ENCODE results near the gene SH2D6.
"Not testable (repeated sequence)": the region's sequence is repeated elsewhere in the genome, so short reads cannot be mapped to it uniquely, and the experiment has no call there.

SH2D6 gene

DNA sequence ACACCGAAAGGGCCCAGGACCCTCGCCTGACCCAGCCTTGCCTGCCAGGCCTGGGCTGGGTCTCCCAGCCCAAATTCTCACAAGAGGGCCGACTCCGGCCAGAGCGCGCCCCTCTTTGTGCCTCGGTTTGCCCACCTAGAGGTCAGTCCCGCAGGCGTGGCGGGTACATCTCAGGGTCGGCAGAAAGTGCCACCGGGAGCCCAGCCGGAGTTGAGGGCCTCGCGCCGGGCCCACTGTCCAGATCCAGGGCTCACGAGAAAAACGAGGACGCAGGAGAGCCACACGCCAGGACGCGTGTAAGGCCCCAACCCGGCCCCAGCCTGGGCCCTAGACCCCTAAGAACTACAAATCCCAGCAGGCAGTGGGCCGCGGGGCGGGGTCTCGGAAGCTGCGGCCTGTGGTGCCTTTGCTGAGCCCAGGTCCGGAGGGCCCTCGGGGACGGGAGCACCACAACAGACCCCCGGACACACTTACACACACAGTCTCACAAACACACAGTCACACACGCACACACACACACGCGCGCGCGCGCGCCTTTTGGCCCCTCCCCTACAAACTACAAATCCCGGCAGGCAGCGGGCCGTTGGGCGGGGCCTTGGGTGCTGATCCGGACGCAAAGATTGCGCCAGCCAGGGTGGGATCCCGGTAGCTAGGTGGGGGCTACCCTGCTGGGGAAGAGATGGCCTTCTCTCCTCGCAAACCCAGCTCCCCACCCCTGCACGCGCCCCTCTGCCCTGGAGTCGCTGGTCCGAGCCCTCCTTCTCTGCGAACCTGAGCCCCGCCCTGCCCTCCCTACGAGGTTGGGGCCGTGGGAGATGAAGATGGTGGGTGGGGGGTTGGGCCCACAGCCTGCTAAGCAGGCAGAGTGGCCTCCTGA lies at the start of gene SH2D6:
Gene SH2D6 (plus strand): TSS at position 583 of the 877 bp plus-strand sequence. CDS start 10,752 bp downstream, outside the sequence.
- peak; percentile 65 for DNase-seq

- DNase-seq, result no peak
These were observed 49.6 kb upstream of the SH2D6 start for GRCh38 chr2:85368921-85369320.

GRCh38 chr2:85369500-85369899 lies 49.0 kb upstream of the SH2D6 start:
- peak; percentile 41 for DNase-seq

- no peak for DNase-seq
These were observed 47.5 kb upstream of the SH2D6 start for GRCh38 chr2:85371045-85371444.

DNA sequence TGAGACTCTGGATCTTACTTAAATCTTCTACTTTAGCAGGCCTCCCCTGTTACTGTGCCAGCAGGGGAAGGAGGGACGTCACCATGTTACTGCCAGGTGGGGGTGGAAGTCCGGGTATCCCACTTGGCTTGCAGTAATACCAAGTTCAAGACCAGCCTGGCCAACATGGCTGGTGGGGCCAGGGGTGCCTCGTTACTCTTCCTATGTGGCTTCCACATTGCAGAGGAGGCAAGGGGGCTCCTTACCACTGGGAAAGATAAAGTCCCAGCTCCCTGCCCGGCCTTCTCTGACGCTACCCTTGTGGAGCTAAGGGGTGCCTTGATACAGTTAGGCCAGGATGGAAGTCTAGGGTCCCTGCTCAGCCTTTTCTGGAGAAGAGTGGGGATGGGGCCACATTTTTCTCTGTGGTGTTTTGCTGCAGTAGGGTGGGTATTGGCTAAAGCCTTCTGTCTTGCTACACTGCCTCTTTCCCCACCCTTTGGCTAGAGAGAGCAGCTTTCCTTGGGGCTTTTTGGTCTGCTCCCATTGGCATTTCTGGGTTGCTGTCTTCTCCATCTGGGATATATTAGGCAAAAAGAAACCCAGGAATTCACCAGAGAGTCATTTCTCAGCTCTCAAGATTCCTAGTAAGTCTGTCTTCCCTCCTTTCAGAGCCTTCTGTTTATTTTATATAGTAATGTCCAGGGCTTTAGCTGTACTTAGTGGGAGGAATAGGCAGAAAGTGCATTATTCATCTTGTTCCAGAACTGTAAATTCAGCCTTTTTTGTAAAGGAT lies 42.0 kb upstream of the SH2D6 start:
- no peak for DNase-seq

DNA sequence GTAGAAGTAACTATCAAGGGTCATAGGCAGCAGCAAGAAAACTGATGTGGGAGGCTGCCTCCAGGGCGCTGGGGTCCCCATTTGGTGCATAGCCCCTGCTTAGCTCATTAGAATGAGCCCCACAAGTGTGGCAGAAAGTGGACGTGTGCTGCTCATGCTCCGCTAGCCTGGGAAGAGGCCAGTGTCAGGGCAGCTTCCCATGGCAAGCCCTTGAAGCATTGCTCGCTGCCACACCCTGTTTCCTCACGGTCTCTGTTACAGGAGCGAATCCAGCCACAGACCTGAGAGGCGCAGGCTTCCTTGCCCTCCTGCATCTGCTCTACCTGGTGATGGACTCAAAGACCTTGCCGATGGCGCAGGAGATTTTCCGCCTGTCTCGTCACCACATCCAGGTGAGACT lies 41.4 kb upstream of the SH2D6 start:
- DNase-seq, result no peak

- DNase-seq, result no peak
These were observed 40.3 kb upstream of the SH2D6 start for GRCh38 chr2:85378257-85378656.

DNA sequence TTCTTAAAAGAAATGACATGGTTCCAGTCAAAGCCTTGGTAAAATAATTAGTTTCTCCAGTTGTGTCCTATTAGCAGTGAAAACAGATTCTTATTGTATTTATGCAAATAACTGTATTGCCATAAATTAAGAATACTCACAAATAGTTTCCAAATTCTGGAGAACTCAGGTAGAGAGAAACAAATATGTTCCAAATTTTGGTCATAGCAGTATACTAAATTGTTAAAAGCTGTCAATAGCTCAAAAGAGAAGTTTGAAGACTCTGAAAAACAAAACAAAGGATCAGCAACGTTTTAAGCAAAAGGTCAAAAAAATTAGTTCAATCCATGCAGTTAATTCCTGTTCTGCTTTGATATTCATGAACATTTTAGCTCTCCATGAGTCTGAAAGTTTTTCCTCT lies 38.5 kb upstream of the SH2D6 start:
- no peak for DNase-seq

DNA sequence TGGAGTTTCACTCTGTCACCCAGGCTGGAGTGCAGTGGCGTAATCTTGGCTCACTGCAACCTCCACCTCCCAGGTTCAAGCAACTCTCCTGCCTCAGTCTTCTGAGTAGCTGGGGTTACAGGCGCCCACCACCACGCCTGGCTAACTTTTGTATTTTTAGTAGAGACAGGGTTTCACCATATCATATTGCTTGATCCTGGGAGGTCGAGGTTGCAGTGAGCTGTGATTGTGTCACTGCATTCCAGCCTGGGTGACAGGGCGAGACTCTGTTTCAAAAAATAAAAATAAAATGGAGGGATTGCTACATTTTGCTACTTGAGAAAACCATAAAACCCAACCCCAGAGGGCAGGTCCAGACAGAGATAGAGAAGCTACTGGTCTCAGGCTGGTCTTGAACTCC lies 35.4 kb upstream of the SH2D6 start:
- not testable (repeated sequence) for DNase-seq

DNA sequence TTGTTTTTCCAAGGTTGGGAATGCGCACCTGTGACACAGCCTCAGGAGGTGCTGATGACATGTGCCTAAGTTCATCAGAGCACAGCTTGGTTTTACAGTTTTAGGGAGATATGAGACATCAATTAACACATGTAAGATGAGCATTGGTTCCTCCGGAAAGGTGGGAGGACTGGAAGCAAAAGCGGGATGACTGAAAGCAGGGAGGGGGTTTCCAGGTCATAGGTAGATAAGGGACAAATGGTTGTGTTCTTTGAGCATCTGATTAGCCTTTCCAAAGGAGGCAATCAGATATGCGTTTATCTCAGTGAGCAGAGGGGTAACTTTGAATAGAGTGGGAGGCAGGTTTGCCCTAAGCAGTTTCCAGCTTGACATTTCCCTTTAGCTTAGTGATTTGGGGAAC lies 34.7 kb upstream of the SH2D6 start:
- DNase-seq, result no peak

DNA sequence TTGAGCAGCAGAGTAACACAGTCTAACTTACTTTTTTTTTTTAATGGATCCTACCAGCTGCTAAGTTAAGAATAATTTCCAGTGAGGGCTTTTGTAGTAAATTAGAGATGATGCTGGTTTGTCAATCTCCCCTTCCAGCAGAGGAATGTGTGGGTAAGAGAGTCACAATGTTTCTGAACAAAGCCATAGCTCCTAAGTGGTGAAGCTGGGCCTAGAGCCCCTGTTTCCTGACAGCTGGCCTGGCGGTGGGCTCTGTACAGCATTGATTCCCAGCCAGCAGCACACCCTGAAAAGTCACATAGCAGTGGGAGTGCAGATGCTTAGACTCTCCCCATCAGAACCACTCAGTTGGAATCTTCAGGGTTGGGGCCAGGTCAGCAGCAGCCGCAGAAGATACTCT lies 32.8 kb upstream of the SH2D6 start:
- no peak for DNase-seq

DNA sequence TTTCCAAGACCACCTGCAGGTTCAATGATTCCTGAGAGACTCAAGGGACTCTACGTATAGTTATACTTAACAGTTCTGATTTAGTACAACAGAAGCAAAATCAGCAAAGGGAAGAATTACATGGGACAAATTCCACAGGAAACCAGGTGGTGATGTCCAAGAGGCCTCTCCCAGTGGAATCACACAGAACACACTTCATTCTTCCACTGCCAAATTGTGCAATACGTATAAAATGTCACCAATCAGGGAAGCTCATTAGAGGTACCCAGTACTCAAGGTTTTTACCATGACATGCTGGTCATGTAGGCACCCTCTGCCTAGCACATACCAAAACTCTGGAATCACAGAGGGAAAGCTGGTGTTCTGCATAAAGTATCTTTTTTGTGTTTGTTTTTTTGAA lies 30.8 kb upstream of the SH2D6 start:
- DNase-seq, result no peak

GRCh38 chr2:85388878-85389538 lies 29.5 kb upstream of the SH2D6 start:
- DNase-seq, result no peak

GRCh38 chr2:85390941-85391669 lies 27.4 kb upstream of the SH2D6 start:
- DNase-seq, result no peak

- no peak for DNase-seq
These were observed 24.7 kb upstream of the SH2D6 start for GRCh38 chr2:85393836-85394235.

DNA sequence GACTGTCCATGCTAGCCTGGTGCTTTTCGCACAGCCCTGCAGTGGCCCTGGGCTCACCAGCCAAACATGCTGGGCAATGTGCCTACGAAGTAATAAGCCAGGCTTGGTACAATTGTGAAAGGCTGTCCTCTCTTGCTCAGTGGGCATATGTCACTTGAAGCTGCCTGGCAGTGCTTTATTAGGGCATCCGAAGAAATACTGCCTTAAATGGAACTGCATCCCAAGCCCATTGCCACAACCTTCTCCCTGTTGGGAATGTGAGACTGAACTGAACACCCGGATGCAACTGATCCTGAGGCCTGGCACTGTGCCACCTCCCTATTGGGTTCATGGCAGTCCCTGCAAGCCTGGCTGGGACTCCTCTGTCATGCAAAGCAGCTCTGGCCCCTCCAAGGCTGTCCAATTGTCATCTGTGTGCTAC lies 24.2 kb upstream of the SH2D6 start:
- peak; percentile 8 for DNase-seq

GRCh38 chr2:85394976-85395375 lies 23.5 kb upstream of the SH2D6 start:
- no peak for DNase-seq

DNA sequence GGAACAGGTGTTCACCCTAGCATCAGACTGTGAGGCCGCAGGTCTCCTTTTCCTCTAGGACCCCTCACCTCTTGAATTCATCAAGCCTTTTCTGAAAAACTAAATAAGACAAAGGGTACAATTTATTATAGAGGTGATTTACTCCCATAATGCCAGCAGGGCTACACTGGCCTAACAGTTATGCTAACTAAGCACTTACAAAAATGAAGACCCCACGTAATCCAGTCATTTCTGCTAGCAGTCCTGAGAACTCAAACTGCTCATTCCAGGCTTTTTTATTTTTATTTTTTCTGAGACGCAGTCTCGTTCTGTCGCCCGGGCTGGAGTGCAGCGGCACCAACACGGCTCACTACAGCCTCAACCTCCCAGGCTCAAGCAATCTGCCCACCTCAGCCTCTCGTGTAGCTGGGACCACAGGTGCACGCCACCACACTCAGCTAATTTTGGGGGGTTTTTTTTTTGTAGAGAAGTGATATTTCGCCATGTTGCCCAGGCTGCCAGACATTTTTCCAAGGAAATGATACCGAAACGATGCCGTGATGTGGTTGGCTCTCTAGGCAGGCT lies 22.5 kb upstream of the SH2D6 start:
- DNase-seq, result no peak

- no peak for DNase-seq
These were observed 21.7 kb upstream of the SH2D6 start for GRCh38 chr2:85396531-85397470.

- DNase-seq, result no peak
These were observed 20.6 kb upstream of the SH2D6 start for GRCh38 chr2:85397925-85398331.
